Sigmoid colon (tissue), 4 donors: ENCODE data around the gene MOB1B.

Experiments
- CTCF ChIP-seq, 4 experiments: fragments of 450-650 bp in 3 of 4; fragments of 200-600 bp in 1 of 4; IDR thresholded peaks; one replicate each; pipeline ENCODE4 v1.5.1; 2016 to 2019; ENCODE audit warnings: antibody characterized with exemption in 4 of 4, mild to moderate bottlenecking in 3 of 4, moderate library complexity in 2 of 4
- EP300 ChIP-seq, 4 donors: sonication (generic); formaldehyde crosslinking; IDR thresholded peaks; one replicate each; pipeline ENCODE4 v1.6.1; 2017; ENCODE audit warnings: antibody characterized with exemption in 4 of 4
- POLR2A ChIP-seq, 2 donors: fragments of 450-650 bp; IDR thresholded peaks; one replicate each; pipeline ENCODE4 v1.6.1; 2016; ENCODE audit warnings: antibody characterized with exemption in 2 of 2, mild to moderate bottlenecking in 2 of 2, moderate library complexity in 2 of 2

- TF ChIP-seq POLR2A (IDR thresholded peaks at IDR 0.05) = no peak
- TF ChIP-seq CTCF (IDR thresholded peaks at IDR 0.05) = no peak
- TF ChIP-seq EP300 (IDR thresholded peaks at IDR 0.05) = no peak
Observed at GRCh38 chr4:70938086-70938485, 35.9 kb downstream of the MOB1B start.
